ENCODE results near the gene CLEC5A. TPM values are rescaled to one million over a fixed set of nuclear protein-coding genes. Genes with fewer than 3 reads are reported as not detected.

The CLEC5A gene
- total and polyA plus RNA-seq, 2 of the 8 experiments (the other 6 are each of a cell fraction or from before 2014, with no cell fraction given) = not detected

DNA sequence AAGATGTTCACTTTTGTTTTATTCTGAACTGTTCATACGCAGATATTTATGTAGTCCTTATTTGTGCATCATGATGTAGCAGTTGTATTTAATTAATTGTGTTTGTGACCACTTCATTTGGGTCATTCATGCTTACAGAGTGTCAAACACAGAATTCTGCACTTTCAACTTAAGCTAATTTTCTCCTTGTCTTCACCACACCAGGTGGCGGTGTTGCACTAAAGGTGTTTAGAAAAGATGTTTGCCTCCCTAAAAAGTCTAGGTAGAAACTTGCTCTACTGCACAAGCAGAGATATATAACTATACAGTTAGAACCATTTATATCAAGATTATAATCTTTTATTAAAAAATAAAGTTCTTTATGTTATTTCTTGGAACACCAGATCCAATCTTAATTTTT, 28.1 kb upstream of the CLEC5A start:
- Histone ChIP-seq H3K23ac (ENCODE audit: insufficient read length) (no peak overlapping the region), H3K4ac (replicated peaks; ENCODE audit: insufficient read length, low read depth, low read length) (no peak overlapping the region), H3K4me1 (replicated peaks in 1 of 4; ENCODE audit: control insufficient read depth in 3 of 4, insufficient read depth in 4 of 4, low read length in 3 of 4) (no peaks in the 10 kb centered on the region; a peak in 1 of 7 replicates), H3K27ac (ENCODE audit: low read depth, low read length) (no peak overlapping the region), H3K27me3 (replicated peaks in 1 of 4; ENCODE audit: control insufficient read depth in 3 of 4, extremely low read depth in 1 of 4, insufficient read depth in 3 of 4, low read length in 3 of 4) (no peaks in the 10 kb centered on the region), H3K9me3 (ENCODE audit: insufficient read depth in 2 of 2, low read depth in 1 of 2, low read length in 1 of 2) (no peaks in the 10 kb centered on the region), H2BK20ac (ENCODE audit: low read length) (no peak overlapping the region), H2BK120ac (replicated peaks; ENCODE audit: low read depth, low read length) (no peak overlapping the region), H2BK15ac (ENCODE audit: low read length) (no peak overlapping the region), H3K4me3 (ENCODE audit: extremely low read depth in 1 of 4, insufficient read depth in 2 of 4, low read depth in 3 of 4, low read length in 4 of 4) (no peak overlapping the region), H4K91ac (replicated peaks; ENCODE audit: insufficient read length, low read length) (no peak overlapping the region), H4K5ac (ENCODE audit: insufficient read length, low read depth, low read length) (no peak overlapping the region), H2AFZ (ENCODE audit: low read length) (no peak overlapping the region), H2AK5ac (ENCODE audit: low read depth, low read length) (no peak overlapping the region), H3K36me3 (ENCODE audit: control insufficient read depth in 2 of 4, insufficient read depth in 4 of 4, low read length in 3 of 4) (no peaks in the 10 kb centered on the region), H3K18ac (ENCODE audit: extremely low read depth, low read length) (no peak overlapping the region), H3K9ac (replicated peaks in 1 of 4; ENCODE audit: extremely low read depth in 1 of 4, low read depth in 3 of 4, low read length in 3 of 4) (no peak overlapping the region), H3K4me2 (ENCODE audit: insufficient read depth in 1 of 2, low read depth in 2 of 2, low read length in 2 of 2) (no peak overlapping the region), H3K79me1 (ENCODE audit: low read depth, low read length) (no peaks in the 10 kb centered on the region), H2BK5ac (ENCODE audit: low read depth, low read length) (no peak overlapping the region), H4K8ac (ENCODE audit: extremely low read depth, insufficient read depth, low read length) (no peak overlapping the region), H3K79me2 (ENCODE audit: control insufficient read depth in 1 of 2, insufficient read depth in 2 of 2, low read length in 2 of 2) (no peaks in the 10 kb centered on the region), H4K20me1 (replicated peaks in 1 of 2; ENCODE audit: control insufficient read depth in 1 of 2, insufficient read depth in 2 of 2, low read length in 2 of 2) (no peaks in the 10 kb centered on the region), H3K14ac (ENCODE audit: insufficient read length) (no peak overlapping the region), H3K23me2 (ENCODE audit: low read depth, low read length) (no peaks in the 10 kb centered on the region), H2BK12ac (ENCODE audit: low read depth, low read length) (no peak overlapping the region), H3K56ac (replicated peaks; ENCODE audit: insufficient read length, low read depth, low read length) (no peak overlapping the region)
- CTCF ChIA-PET (ENCODE audit: partially characterized antibody) = interaction anchor here (0.7 to 6.0 kb wide), 51 partner anchors 9 to 364 kb away, joined by 3 to 82 read pairs (median 5); partner anchors contain the start of genes MGAM, MGAM2, OR9A4 and TAS2R3
- TF ChIP-seq JUND (IDR thresholded peaks at IDR 0.05; ENCODE audit: low read length) = no peak
- TF ChIP-seq SAP30 (IDR thresholded peaks at IDR 0.05; ENCODE audit: insufficient read depth, insufficient replicate concordance, low read length) = no peak
- TF ChIP-seq RAD21 (IDR thresholded peaks at IDR 0.05 in 1 of 2, conservative IDR thresholded peaks at IDR 0.05 in 1 of 2; ENCODE audit: low read depth in 2 of 2, low read length in 2 of 2) = peak; percentile 79 to 81
- TF ChIP-seq JUN (IDR thresholded peaks at IDR 0.05; ENCODE audit: low read depth, low read length) = no peak
- TF ChIP-seq, protein P1, sequence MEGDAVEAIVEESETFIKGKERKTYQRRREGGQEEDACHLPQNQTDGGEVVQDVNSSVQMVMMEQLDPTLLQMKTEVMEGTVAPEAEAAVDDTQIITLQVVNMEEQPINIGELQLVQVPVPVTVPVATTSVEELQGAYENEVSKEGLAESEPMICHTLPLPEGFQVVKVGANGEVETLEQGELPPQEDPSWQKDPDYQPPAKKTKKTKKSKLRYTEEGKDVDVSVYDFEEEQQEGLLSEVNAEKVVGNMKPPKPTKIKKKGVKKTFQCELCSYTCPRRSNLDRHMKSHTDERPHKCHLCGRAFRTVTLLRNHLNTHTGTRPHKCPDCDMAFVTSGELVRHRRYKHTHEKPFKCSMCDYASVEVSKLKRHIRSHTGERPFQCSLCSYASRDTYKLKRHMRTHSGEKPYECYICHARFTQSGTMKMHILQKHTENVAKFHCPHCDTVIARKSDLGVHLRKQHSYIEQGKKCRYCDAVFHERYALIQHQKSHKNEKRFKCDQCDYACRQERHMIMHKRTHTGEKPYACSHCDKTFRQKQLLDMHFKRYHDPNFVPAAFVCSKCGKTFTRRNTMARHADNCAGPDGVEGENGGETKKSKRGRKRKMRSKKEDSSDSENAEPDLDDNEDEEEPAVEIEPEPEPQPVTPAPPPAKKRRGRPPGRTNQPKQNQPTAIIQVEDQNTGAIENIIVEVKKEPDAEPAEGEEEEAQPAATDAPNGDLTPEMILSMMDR (IDR thresholded peaks at IDR 0.05; ENCODE audit: control extremely low read depth in 1 of 3, insufficient read depth in 1 of 3, low read depth in 1 of 3, low read length in 3 of 3) = peak in 2 of 3 experiments; percentile 55 to 59; a peak in 3 of 4 replicates
- TF ChIP-seq KDM1A (IDR thresholded peaks at IDR 0.05; ENCODE audit: borderline replicate concordance, low read length) = no peak
- TF ChIP-seq POLR2A (IDR thresholded peaks at IDR 0.05; ENCODE audit: control extremely low read depth in 1 of 2, low read depth in 2 of 2, low read length in 2 of 2) = no peak
- WGBS, 2 experiments (ENCODE audit: extremely low coverage in 1 of 2, insufficient coverage in 1 of 2, insufficient read length in 1 of 2, insufficient replicate concordance in 2 of 2, low coverage in 1 of 2, low lambda C conversion rate in 2 of 2, missing lambda C conversion rate in 1 of 2) = 63% methylated on average over 2 of the region's 2 CpGs; no CpG with 5 or more reads in 1 of the 2 experiments
- POLR2A ChIA-PET (ENCODE audit: partially characterized antibody) = interaction anchor here (1.8 kb wide), 1 partner anchor 9 kb away, joined by 4 read pairs; no protein-coding TSS in a partner anchor
- peak; percentile 52 for FAIRE-seq
- no peak for DNase-seq (ENCODE audit: low read depth in 1 of 2, low spot score in 2 of 2)
